ENCODE measurements around the gene KLHL13. TPM values are rescaled to one million over a fixed set of nuclear protein-coding genes. Genes with fewer than 3 reads are reported as not detected.

KLHL13 gene
- total RNA-seq, 1 donor from 2014 or later, result 46.9 TPM

DNA sequence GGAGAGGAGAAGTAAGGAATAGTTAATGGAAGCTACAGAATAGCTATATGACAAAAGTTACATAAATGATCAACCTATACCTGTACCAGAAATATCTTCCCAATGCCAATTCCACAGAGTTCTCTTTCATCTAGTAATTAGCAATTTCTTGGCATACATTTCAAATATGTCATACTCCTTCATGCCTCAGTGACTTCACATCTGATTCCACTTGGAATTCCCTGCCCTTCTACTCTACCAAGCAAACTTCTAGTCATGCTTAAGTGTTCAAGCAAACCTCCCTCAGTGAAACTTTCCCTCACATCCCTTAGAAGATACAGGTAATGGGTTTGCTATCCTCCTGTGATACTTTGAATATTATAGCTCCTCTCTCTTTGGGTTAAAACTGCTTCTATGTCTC, 127.1 kb downstream of the KLHL13 start:
- TF ChIP-seq, protein P1, sequence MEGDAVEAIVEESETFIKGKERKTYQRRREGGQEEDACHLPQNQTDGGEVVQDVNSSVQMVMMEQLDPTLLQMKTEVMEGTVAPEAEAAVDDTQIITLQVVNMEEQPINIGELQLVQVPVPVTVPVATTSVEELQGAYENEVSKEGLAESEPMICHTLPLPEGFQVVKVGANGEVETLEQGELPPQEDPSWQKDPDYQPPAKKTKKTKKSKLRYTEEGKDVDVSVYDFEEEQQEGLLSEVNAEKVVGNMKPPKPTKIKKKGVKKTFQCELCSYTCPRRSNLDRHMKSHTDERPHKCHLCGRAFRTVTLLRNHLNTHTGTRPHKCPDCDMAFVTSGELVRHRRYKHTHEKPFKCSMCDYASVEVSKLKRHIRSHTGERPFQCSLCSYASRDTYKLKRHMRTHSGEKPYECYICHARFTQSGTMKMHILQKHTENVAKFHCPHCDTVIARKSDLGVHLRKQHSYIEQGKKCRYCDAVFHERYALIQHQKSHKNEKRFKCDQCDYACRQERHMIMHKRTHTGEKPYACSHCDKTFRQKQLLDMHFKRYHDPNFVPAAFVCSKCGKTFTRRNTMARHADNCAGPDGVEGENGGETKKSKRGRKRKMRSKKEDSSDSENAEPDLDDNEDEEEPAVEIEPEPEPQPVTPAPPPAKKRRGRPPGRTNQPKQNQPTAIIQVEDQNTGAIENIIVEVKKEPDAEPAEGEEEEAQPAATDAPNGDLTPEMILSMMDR (IDR thresholded peaks at IDR 0.05; ENCODE audit: partially characterized antibody, unreplicated experiment), result no peak
- H3K27ac Mint-ChIP-seq (ENCODE audit: unreplicated experiment), result no peak overlapping the region
- H3K36me3 Mint-ChIP-seq (ENCODE audit: unreplicated experiment), result no peaks in the 10 kb centered on the region
- peaks cover 2% of the 10 kb centered on the region for H3K9me3 Mint-ChIP-seq (ENCODE audit: unreplicated experiment)
- H3K4me1 Mint-ChIP-seq (ENCODE audit: low read depth, unreplicated experiment), result no peaks in the 10 kb centered on the region
- H3K27me3 Mint-ChIP-seq (ENCODE audit: unreplicated experiment), result no peaks in the 10 kb centered on the region
- DNase-seq, result no peak
- no peak overlapping the region for H3K4me3 Mint-ChIP-seq (ENCODE audit: unreplicated experiment)

DNA sequence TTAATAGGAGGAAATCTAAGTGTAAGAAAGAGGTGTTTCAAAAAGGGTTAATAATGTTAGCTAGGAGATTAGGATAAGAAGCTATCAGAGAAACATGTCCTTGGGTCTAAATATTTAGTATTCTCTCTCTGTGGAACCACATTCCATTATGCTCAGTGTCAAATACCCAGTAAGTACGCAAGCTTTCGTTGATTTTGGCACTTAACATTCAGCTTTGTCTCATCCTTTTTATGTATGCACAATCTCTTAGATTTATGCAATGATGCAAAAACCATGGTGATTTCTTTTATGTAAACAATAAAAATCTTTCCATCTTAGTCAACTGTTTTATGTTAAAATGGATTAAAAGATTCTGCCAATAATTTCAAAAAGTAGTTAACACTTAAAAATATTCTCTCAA, 129.2 kb downstream of the KLHL13 start:
- Mint-ChIP-seq H3K27ac (ENCODE audit: unreplicated experiment) (no peak overlapping the region), H3K36me3 (ENCODE audit: unreplicated experiment) (no peaks in the 10 kb centered on the region), H3K27me3 (ENCODE audit: unreplicated experiment) (no peaks in the 10 kb centered on the region), H3K4me1 (ENCODE audit: low read depth, unreplicated experiment) (peaks cover 9% of the 10 kb centered on the region), H3K4me3 (ENCODE audit: unreplicated experiment) (no peak overlapping the region), H3K9me3 (ENCODE audit: unreplicated experiment) (peaks cover 2% of the 10 kb centered on the region)
- no peak for DNase-seq
- TF ChIP-seq, protein P1 (IDR thresholded peaks at IDR 0.05; ENCODE audit: partially characterized antibody, unreplicated experiment), result no peak

DNA sequence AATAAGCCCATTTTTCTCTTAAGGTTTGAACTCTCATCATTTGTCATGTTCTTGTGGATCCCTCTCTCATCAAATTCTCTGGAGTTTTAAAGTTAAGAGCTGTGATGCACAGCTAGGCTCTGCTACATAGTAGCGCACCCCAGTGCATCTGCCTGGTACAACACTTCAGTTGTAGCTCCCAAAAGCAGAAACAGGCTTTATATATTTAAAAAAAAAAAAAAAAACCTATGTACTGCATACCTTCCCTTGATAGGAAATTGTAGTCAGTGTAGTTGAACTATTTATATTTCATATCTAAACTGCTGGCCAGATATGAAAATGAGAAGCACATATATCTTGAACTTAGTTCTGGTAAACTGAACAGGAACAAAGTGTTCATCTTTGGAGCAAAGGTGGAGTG, 131.4 kb downstream of the KLHL13 start:
- no peaks in the 10 kb centered on the region for H3K36me3 Mint-ChIP-seq (ENCODE audit: unreplicated experiment)
- peaks cover 13% of the 10 kb centered on the region for H3K4me1 Mint-ChIP-seq (ENCODE audit: low read depth, unreplicated experiment)
- peak; percentile 54 for DNase-seq
- no peak overlapping the region for H3K27ac Mint-ChIP-seq (ENCODE audit: unreplicated experiment)
- TF ChIP-seq, protein P1 (IDR thresholded peaks at IDR 0.05; ENCODE audit: partially characterized antibody, unreplicated experiment), result no peak
- peaks cover 2% of the 10 kb centered on the region for H3K9me3 Mint-ChIP-seq (ENCODE audit: unreplicated experiment)
- no peak overlapping the region for H3K4me3 Mint-ChIP-seq (ENCODE audit: unreplicated experiment)
- H3K27me3 Mint-ChIP-seq (ENCODE audit: unreplicated experiment), result no peaks in the 10 kb centered on the region

DNA sequence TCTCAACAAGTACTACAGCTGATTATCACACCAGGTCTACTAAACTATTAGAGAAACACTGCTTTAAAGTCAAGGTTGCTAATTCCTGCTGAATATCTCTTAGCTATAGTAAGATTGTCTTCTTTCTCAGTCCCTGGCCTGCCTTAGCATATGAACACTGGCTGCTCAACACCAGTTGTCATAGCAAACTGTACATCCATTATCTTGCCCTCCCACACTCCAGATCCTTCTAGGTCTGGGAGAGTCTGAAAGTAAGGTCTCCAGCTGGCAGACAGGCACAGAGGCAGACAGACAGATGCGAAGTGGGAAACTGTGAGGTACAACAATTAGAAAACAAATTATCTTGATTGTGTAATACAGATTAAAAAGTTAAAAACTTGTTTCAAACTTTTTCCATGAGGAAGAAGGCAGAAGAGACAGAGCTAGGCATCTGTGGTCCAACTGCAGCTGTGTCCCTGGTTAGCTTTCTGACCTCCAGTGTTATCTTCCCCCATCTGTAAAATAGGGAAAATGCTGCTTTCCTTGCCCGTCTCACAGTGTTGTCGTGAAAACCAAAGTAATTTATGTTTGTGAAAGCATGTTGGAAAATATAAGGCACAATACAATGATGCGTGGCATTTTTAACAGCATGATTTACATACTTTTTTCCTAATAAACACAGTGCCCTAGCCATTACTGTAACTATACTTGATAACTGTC, 133.8 kb downstream of the KLHL13 start:
- no peaks in the 10 kb centered on the region for H3K36me3 Mint-ChIP-seq (ENCODE audit: unreplicated experiment)
- H3K4me3 Mint-ChIP-seq (ENCODE audit: unreplicated experiment), result no peak overlapping the region
- no peaks in the 10 kb centered on the region for H3K27me3 Mint-ChIP-seq (ENCODE audit: unreplicated experiment)
- H3K4me1 Mint-ChIP-seq (ENCODE audit: low read depth, unreplicated experiment), result peaks cover 13% of the 10 kb centered on the region
- H3K9me3 Mint-ChIP-seq (ENCODE audit: unreplicated experiment), result peaks cover 2% of the 10 kb centered on the region
- TF ChIP-seq, protein P1 (IDR thresholded peaks at IDR 0.05; ENCODE audit: partially characterized antibody, unreplicated experiment), result no peak
- no peak for DNase-seq
- H3K27ac Mint-ChIP-seq (ENCODE audit: unreplicated experiment), result peak overlapping the region; percentile 86

DNA sequence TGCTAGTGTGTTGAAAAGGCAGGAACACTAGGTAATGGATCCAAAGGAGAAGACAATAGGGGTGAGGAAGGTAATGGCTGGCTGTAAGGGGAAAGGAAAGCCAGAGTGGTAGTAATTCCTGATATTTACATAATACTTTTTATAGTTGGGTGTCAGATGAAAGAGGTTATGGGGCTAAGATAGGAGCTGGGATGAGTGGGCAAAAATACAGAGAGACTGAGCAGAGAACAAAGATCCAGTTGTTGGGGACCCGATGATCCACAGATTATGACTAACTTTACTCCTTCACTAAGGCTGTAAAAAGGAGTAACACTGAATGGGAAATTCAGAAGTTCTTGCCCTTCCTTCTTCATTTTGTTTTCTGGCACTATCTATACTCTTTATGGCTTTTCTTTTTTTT, 138.2 kb downstream of the KLHL13 start:
- H3K4me3 Mint-ChIP-seq (ENCODE audit: unreplicated experiment), result no peak overlapping the region
- H3K36me3 Mint-ChIP-seq (ENCODE audit: unreplicated experiment), result no peaks in the 10 kb centered on the region
- TF ChIP-seq, protein P1 (IDR thresholded peaks at IDR 0.05; ENCODE audit: partially characterized antibody, unreplicated experiment), result no peak
- no peak overlapping the region for H3K27ac Mint-ChIP-seq (ENCODE audit: unreplicated experiment)
- peaks cover 11% of the 10 kb centered on the region for H3K4me1 Mint-ChIP-seq (ENCODE audit: low read depth, unreplicated experiment)
- H3K27me3 Mint-ChIP-seq (ENCODE audit: unreplicated experiment), result no peaks in the 10 kb centered on the region
- no peaks in the 10 kb centered on the region for H3K9me3 Mint-ChIP-seq (ENCODE audit: unreplicated experiment)
- no peak for DNase-seq

Measured in glutamatergic neuron (in vitro differentiated cells).